DOHH2 (cell line): ENCODE measurements around the gene C1QL3.

Experiments
- H3F3A ChIP-seq: fragments of 200-600 bp; sonication (generic), shearing (Covaris generic); 2 replicates; pipeline ENCODE4 v1.6.0; 2016; ENCODE audit warnings: antibody characterized with exemption, mild to moderate bottlenecking; ENCODE audit not compliant: control insufficient read depth, insufficient read depth
- H3K27ac ChIP-seq: fragments of 200-600 bp; sonication (generic); 2 replicates; pipeline ENCODE4 v1.5.1; 2014; ENCODE audit warnings: low read depth, mild to moderate bottlenecking, low read length, moderate library complexity
- H3K27me3 ChIP-seq: fragments of 200-600 bp; sonication (generic); 2 replicates; pipeline ENCODE4 v1.6.1; 2014; ENCODE audit warnings: mild to moderate bottlenecking, low read length, mixed read lengths; ENCODE audit not compliant: control insufficient read depth
- H3K36me3 ChIP-seq: fragments of 200-600 bp; sonication (generic); 2 replicates; pipeline ENCODE4 v1.6.1; 2014; ENCODE audit warnings: mild to moderate bottlenecking, low read length, moderate library complexity, mixed read lengths; ENCODE audit not compliant: control insufficient read depth
- H3K4me1 ChIP-seq: fragments of 200-600 bp; sonication (generic); 2 replicates; pipeline ENCODE4 v1.6.1; 2014; ENCODE audit warnings: mild to moderate bottlenecking, low read length, mixed read lengths; ENCODE audit not compliant: control insufficient read depth
- H3K4me2 ChIP-seq: fragments of 200-600 bp; sonication (generic); 2 replicates; pipeline ENCODE4 v1.6.0; 2014; ENCODE audit warnings: mild to moderate bottlenecking, low read length, moderate library complexity
- H3K4me3 ChIP-seq: fragments of 200-600 bp; sonication (generic); 2 replicates; pipeline ENCODE4 v1.5.1; 2014; ENCODE audit warnings: mild to moderate bottlenecking, low read length, mixed read lengths
- H3K79me2 ChIP-seq: fragments of 200-600 bp; sonication (generic); 2 replicates; pipeline ENCODE4 v1.6.1; 2014; ENCODE audit warnings: mild to moderate bottlenecking, low read length, mixed read lengths; ENCODE audit not compliant: control insufficient read depth
- H3K9me2 ChIP-seq: fragments of 200-600 bp; sonication (generic); replicated peaks from 2 replicates; pipeline ENCODE4 v1.6.1; 2014; ENCODE audit warnings: mild to moderate bottlenecking, low read length, mixed read lengths; ENCODE audit not compliant: control insufficient read depth
- H3K9me3 ChIP-seq: fragments of 200-600 bp; sonication (generic); 2 replicates; pipeline ENCODE4 v1.6.1; 2014; ENCODE audit warnings: antibody characterized with exemption, low read length, mixed read lengths; ENCODE audit not compliant: control insufficient read depth, insufficient read depth
- H4K20me1 ChIP-seq: fragments of 200-600 bp; sonication (generic); 2 replicates; pipeline ENCODE4 v1.6.0; 2014; ENCODE audit warnings: low read depth, mild to moderate bottlenecking, antibody characterized with exemption, low read length, moderate library complexity; ENCODE audit not compliant: control insufficient read depth, insufficient read depth
- CTCF ChIP-seq: fragments of 200-600 bp; sonication (generic); IDR thresholded peaks from one replicate; pipeline ENCODE4 v1.5.1; 2014; ENCODE audit warnings: antibody characterized with exemption, mild to moderate bottlenecking, low read depth, low read length; ENCODE audit not compliant: poor library complexity, severe bottlenecking
- EZH2phosphoT487 ChIP-seq: fragments of 200-600 bp; sonication (generic); IDR thresholded peaks from 2 replicates; pipeline ENCODE4 v1.6.1; 2017; ENCODE audit warnings: borderline replicate concordance, mild to moderate bottlenecking, antibody characterized with exemption, low read length, moderate library complexity, mixed read lengths

C1QL3 gene

GRCh38 chr10:16493884-16494536 lies 27.7 kb downstream of the C1QL3 start:
- H3K9me2 ChIP-seq, result no peaks in the 10 kb centered on the region
- no peak overlapping the region for H3K4me3 ChIP-seq
- no peak overlapping the region for H3K4me2 ChIP-seq
- H3K4me1 ChIP-seq, result no peaks in the 10 kb centered on the region
- H3K27me3 ChIP-seq, result no peaks in the 10 kb centered on the region
- H3K27ac ChIP-seq, result no peak overlapping the region
- H4K20me1 ChIP-seq, result no peaks in the 10 kb centered on the region
- no peak for TF ChIP-seq CTCF
- no peak for TF ChIP-seq EZH2phosphoT487
- H3K36me3 ChIP-seq, result peaks cover 15% of the 10 kb centered on the region
- no peaks in the 10 kb centered on the region for H3K79me2 ChIP-seq
- H3F3A ChIP-seq, result no peaks in the 10 kb centered on the region
- no peaks in the 10 kb centered on the region for H3K9me3 ChIP-seq

- TF ChIP-seq EZH2phosphoT487 (no peak), CTCF (no peak)
- Histone ChIP-seq H3K79me2 (no peaks in the 10 kb centered on the region), H3K4me3 (no peak overlapping the region), H3K27me3 (no peaks in the 10 kb centered on the region), H3K36me3 (peaks cover 23% of the 10 kb centered on the region), H3K9me3 (no peaks in the 10 kb centered on the region), H3K27ac (no peak overlapping the region), H3F3A (no peaks in the 10 kb centered on the region), H3K9me2 (no peaks in the 10 kb centered on the region), H3K4me2 (no peak overlapping the region), H4K20me1 (no peaks in the 10 kb centered on the region), H3K4me1 (no peaks in the 10 kb centered on the region)
Observed at GRCh38 chr10:16491933-16492332, 29.7 kb downstream of the C1QL3 start.

GRCh38 chr10:16490511-16490910 lies 31.2 kb downstream of the C1QL3 start:
- Histone ChIP-seq H3K9me3 (no peaks in the 10 kb centered on the region), H3K4me1 (no peaks in the 10 kb centered on the region), H3K4me3 (no peak overlapping the region), H3K27me3 (no peaks in the 10 kb centered on the region), H3K9me2 (no peaks in the 10 kb centered on the region), H3K4me2 (no peak overlapping the region), H3K36me3 (peaks cover 29% of the 10 kb centered on the region), H3K79me2 (no peaks in the 10 kb centered on the region), H3K27ac (no peak overlapping the region), H3F3A (no peaks in the 10 kb centered on the region), H4K20me1 (no peaks in the 10 kb centered on the region)
- TF ChIP-seq EZH2phosphoT487 (no peak), CTCF (no peak)
